ENCODE results near the gene GRID2.
A peak's percentile ranks its signal among the peaks of the same experiment; 100 is the strongest.
"Not testable (repeated sequence)": the region's sequence is repeated elsewhere in the genome, so short reads cannot be mapped to it uniquely, and the experiment has no call there.

The GRID2 gene

DNA sequence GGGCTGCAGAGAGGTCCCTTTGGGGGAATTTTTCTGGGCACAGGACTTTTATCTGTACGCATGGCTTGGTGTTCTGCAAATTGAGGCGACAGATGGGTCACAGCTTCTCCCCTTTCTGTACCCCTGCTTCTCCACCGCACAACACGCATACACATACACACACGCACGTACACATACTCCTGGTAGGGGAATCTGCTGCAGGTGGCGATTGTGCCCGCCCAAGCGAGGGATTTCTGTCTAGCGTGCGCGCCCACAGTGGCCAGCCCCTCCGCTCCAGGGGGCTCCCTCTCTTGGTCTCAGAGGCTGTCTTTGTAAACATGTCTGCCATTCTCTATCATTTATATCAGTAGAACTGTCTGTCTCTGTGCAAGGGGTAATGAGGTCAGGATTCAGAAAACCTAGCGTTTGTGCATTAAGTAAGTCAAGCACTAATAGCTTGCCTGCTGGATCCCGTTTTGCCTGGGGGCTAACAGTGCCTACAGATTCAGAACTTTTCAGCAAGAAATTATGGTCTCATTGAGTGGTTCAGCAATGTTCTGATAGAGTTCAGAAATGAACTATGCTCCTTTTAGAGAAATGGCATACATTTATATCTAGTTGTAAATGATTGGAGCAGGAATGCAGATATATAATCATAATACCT is 2.2 kb downstream of the GRID2 start:
- DNase-seq = peak; percentile 62 to 80

GRCh38 chr4:92307181-92307580 is 3.4 kb downstream of the GRID2 start:
- peak in 1 of 2 experiments; percentile 2 for DNase-seq

GRCh38 chr4:92307866-92308265 is 4.1 kb downstream of the GRID2 start:
- no peak for DNase-seq

DNA sequence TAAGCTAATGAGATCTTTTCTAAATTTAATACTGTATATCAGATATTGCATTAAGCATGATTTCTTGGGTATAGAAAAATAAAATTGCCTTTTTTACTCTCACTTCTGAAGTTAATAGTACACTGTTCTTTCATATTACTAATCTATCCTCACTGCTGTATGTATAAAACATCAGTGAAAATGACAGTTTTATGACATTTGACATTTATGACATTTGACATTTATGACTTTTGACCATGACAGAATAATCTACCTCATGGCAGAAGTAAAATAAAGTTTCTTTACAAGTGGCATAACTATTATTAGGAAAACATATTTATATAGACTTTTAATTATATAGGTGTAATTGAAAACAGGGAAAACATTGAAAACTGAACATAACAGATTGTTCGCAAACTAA is 13.3 kb downstream of the GRID2 start:
- DNase-seq = no peak

- DNase-seq = no peak
These were observed 24.3 kb downstream of the GRID2 start for GRCh38 chr4:92328095-92328494.

GRCh38 chr4:92333016-92333415 is 29.2 kb downstream of the GRID2 start:
- no peak for DNase-seq

- no peak for DNase-seq
These were observed 31.1 kb downstream of the GRID2 start for GRCh38 chr4:92334716-92335350.

DNA sequence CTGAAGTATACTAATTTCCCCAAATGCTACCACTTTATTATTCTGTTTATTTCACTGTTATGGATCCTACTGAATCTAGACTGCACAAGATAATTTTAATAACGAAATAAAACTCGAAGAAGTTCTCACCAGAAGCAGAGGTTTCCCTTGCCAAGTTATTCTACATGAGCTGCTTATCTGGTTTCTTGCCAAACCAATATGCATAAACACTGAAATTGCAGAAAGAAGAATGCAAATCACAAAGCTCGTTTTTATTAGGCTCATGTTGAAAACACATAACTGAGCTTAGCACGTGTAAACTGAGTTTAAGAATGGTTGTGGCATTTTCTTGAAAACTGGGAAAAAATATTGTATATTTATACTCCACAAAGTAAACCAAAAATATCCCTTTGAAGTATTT is 35.9 kb downstream of the GRID2 start:
- DNase-seq = no peak

DNA sequence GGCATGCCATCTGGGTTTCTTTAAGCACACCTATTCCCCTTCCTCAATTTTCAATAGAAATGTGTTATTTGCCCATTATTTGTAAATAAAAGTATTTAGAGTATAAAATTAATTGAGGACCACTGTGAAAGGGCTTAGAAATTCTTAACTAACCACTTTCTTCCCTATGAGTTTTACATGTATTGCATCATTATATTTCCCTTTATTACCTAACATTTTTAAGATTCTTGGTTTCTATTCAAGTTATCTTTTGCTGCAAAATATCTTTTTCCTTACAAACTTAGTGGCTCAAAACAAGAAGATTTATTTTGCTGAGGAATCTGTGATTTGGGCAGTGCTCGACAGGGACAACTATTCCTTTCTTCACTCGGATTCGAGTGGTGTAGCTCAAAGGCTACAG is 40.5 kb downstream of the GRID2 start:
- no peak for DNase-seq

GRCh38 chr4:92346289-92346688 is 42.5 kb downstream of the GRID2 start:
- no peak for DNase-seq

GRCh38 chr4:92357966-92358365 is 54.2 kb downstream of the GRID2 start:
- DNase-seq = no peak

DNA sequence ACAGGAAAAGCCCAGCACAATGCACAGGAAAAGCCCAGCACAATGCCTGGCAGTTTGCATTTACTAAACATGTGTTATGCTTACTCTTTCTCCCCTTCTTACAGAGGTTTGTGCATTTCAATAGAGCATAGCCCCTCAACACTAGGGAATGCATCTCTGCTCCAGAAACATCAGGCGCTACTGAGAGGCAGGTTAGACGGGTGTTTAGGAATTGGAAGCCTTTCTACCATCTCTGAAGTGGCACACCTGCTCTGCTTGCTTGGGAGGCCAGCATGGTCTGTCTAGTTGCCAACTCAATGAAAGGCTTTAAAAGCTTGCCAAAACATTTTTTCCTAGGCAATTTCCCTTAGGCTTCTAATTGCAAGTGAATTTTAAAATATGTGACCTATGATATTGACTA is 55.7 kb downstream of the GRID2 start:
- DNase-seq = no peak

GRCh38 chr4:92362028-92362427 is 58.3 kb downstream of the GRID2 start:
- no peak for DNase-seq

DNA sequence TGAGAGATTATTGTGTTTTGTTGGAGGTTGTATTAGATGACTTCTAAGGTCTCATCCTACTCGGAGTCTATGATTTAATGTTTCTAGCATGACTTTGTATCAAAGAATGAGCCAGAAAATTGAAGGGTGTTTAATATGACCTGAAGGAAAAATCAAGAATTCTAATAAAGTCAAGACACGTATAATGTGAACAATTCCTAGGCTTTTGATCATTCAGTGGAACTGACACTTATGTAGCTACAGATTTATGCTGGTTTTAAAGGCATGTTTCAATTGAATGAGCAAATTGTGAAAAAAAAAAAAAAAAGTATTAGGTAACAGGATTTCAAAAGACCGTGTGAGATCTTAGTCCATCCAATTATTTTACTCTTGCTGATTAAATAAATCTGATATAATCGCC is 64.9 kb downstream of the GRID2 start:
- DNase-seq = no peak

GRCh38 chr4:92381616-92382015 is 77.8 kb downstream of the GRID2 start:
- DNase-seq = no peak

- DNase-seq = no peak
These were observed 78.4 kb downstream of the GRID2 start for GRCh38 chr4:92382128-92382527.

DNA sequence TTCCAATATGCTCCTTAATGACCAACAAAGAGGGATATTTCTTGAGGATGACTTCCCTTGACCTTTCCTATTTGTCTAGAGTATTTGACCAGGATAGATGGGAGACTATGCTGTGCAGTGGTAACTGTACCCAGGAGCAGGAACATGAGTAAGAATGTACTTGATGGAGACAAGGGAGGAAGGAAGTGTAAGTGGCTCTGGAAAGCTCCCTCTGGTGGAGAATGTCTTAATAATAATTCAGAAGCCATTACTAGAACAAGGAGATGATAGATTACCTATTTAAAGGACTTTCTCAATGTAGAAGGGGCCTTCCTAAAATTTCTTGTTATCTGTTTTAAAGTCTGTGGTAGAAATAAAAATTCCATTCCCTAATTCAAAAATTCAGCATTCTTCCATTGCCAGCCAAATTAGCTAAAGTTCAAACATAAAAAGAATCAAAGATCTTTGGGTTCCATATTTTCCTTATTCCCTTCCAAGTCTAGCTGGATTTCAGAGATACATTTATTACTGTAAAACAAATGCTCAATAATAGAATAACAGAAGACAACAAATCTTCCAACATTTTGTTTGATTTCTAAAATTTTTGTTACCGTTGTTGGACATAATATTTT is 83.8 kb downstream of the GRID2 start:
- DNase-seq = peak in 1 of 2 experiments; percentile 31

GRCh38 chr4:92399032-92399431 is 95.3 kb downstream of the GRID2 start:
- no peak for DNase-seq

GRCh38 chr4:92403525-92403924 is 99.8 kb downstream of the GRID2 start:
- not testable (repeated sequence) for DNase-seq

GRCh38 chr4:92406488-92406887 is 102.7 kb downstream of the GRID2 start:
- no peak for DNase-seq

GRCh38 chr4:92421920-92422319 is 118.2 kb downstream of the GRID2 start:
- no peak for DNase-seq

DNA sequence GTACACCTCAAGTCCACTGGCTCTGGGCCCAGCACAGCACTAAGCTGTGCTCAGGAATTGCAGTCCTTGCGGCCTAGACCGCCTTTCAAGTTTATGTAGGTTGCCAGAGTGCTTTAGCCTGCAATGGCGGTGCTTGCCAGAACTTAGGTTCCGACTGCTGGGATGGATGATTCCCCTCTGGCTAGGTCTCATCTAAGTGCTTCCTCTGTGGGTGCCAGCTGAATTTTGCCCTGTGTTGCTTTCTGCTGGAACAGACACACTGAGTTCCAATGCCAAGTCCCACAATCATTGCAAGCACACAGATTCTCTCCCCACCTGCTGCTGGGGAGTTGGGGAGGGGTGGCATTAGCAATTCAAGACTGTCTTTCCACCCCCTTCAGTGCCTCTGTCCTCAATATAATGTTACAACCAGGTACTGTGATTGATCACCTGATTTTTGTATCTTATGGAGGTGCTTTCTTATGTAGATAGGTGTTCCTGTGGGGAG is 129.5 kb downstream of the GRID2 start:
- DNase-seq = no peak

GRCh38 chr4:92438722-92439121 is 135.0 kb downstream of the GRID2 start:
- DNase-seq = not testable (repeated sequence)

GRCh38 chr4:92442131-92442530 is 138.4 kb downstream of the GRID2 start:
- not testable (repeated sequence) for DNase-seq
